GM12878 (cell line): ENCODE measurements around the gene SLC6A20.

ENCODE experiments used
- CEBPB ChIP-seq, 2 experiments: fragments of 150-350 bp in 1 of 2; IDR thresholded peaks; 2 replicates each; pipeline ENCODE4 v1.6.1; 2012 to 2014; ENCODE audit warnings: low read depth in 2 of 2, low read length in 2 of 2, borderline replicate concordance in 1 of 2, inconsistent platforms in 1 of 2
- RELA ChIP-seq: fragments of 450-650 bp; IDR thresholded peaks from 2 replicates; pipeline ENCODE4 v1.8.0; 2014; ENCODE audit warnings: borderline replicate concordance; ENCODE audit not compliant: partially characterized antibody
- TF ChIP-seq, protein P1 (sequence below), 3 experiments: IDR thresholded peaks in 2 of 3; conservative IDR thresholded peaks in 1 of 3; 2 replicates each; pipeline ENCODE4 v1.5.1; 2011; ENCODE audit warnings: low read depth in 3 of 3, low read length in 3 of 3, mild to moderate bottlenecking in 3 of 3, control low read depth in 2 of 3, moderate library complexity in 2 of 3, inconsistent platforms in 1 of 3, mixed read lengths in 1 of 3; ENCODE audit not compliant: control insufficient read depth in 2 of 3, insufficient read depth in 1 of 3; ENCODE audit errors: extremely low read depth in 1 of 3
- TF ChIP-seq, protein P2 (sequence below): fragments of 450-650 bp; IDR thresholded peaks from 2 replicates; pipeline ENCODE4 v1.6.1; 2014; ENCODE audit warnings: mild to moderate bottlenecking
- TF ChIP-seq, protein P3 (sequence below): IDR thresholded peaks from 2 replicates; pipeline ENCODE4 v1.6.1; 2012; ENCODE audit warnings: low read depth, low read length, improper control_type of control experiment

DNA sequence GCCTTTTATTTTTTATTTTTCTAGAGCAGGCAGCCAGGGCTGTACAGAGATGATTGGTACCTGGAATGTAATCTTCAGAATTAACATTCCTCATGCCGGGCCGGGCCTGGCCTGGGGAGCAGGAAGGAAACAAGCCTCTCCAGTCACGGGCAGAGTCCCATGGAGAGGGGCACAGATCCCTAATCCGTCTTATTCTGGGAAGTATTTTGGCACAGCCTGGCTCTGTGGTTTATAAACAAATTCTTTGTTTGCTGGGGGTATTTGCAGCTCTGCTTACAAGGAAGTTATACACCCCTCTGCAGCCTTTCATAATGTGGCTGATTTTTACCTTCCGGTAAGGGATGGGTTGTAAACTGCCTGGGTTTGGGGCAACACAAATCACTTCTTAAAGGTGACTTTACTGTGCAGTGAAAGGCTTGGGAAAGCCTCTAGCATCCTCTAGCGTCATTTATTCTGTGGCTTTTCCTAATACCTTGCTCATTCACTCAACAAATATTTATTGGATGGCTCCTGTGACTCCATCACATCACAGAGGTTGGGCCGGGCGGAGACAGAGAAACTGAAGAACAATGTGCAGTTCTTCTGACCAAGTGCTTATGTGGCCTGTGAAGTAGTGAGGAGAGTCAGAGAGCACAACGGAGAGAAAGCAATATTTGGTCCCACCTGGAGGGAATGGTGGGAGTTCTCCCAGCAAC, 2.7 kb downstream of the SLC6A20 start:
- TF ChIP-seq, protein P1, sequence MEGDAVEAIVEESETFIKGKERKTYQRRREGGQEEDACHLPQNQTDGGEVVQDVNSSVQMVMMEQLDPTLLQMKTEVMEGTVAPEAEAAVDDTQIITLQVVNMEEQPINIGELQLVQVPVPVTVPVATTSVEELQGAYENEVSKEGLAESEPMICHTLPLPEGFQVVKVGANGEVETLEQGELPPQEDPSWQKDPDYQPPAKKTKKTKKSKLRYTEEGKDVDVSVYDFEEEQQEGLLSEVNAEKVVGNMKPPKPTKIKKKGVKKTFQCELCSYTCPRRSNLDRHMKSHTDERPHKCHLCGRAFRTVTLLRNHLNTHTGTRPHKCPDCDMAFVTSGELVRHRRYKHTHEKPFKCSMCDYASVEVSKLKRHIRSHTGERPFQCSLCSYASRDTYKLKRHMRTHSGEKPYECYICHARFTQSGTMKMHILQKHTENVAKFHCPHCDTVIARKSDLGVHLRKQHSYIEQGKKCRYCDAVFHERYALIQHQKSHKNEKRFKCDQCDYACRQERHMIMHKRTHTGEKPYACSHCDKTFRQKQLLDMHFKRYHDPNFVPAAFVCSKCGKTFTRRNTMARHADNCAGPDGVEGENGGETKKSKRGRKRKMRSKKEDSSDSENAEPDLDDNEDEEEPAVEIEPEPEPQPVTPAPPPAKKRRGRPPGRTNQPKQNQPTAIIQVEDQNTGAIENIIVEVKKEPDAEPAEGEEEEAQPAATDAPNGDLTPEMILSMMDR (IDR thresholded peaks at IDR 0.05 in 2 of 3, conservative IDR thresholded peaks at IDR 0.05 in 1 of 3; ENCODE audit: control insufficient read depth in 2 of 3, extremely low read depth in 1 of 3, insufficient read depth in 1 of 3, low read depth in 3 of 3, low read length in 3 of 3): no peak
- TF ChIP-seq RELA (no peak), CEBPB (IDR thresholded peaks at IDR 0.05; ENCODE audit: borderline replicate concordance in 1 of 2, low read depth in 2 of 2, low read length in 2 of 2) (no peak)
- TF ChIP-seq, protein P2, sequence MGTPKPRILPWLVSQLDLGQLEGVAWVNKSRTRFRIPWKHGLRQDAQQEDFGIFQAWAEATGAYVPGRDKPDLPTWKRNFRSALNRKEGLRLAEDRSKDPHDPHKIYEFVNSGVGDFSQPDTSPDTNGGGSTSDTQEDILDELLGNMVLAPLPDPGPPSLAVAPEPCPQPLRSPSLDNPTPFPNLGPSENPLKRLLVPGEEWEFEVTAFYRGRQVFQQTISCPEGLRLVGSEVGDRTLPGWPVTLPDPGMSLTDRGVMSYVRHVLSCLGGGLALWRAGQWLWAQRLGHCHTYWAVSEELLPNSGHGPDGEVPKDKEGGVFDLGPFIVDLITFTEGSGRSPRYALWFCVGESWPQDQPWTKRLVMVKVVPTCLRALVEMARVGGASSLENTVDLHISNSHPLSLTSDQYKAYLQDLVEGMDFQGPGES: no peak
- TF ChIP-seq, protein P3, sequence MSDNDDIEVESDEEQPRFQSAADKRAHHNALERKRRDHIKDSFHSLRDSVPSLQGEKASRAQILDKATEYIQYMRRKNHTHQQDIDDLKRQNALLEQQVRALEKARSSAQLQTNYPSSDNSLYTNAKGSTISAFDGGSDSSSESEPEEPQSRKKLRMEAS: no peak
